GM10266 (cell line): Measurements from ENCODE around the gene STK17A.

Source experiments
- DNase-seq: peaks from one replicate; pipeline ENCODE4 v3.0.0; 2012; ENCODE audit errors: extremely low spot score
- CTCF ChIP-seq: IDR thresholded peaks from 2 replicates; pipeline ENCODE4 v1.5.1; 2012; ENCODE audit warnings: mild to moderate bottlenecking, low read depth; ENCODE audit not compliant: control insufficient read depth, insufficient read depth; ENCODE audit errors: missing control alignments

Gene STK17A

GRCh38 chr7:43636093-43636492 is 53.2 kb downstream of the STK17A start:
- DNase-seq: no peak
- no peak for TF ChIP-seq CTCF

GRCh38 chr7:43637114-43637806 is 54.4 kb downstream of the STK17A start:
- no peak for DNase-seq
- no peak for TF ChIP-seq CTCF

- DNase-seq: no peak
- TF ChIP-seq CTCF: no peak
Observed at GRCh38 chr7:43639858-43640491, 57.1 kb downstream of the STK17A start.

GRCh38 chr7:43640679-43641078 is 57.8 kb downstream of the STK17A start:
- TF ChIP-seq CTCF: no peak
- DNase-seq: no peak

- no peak for TF ChIP-seq CTCF
- no peak for DNase-seq
Observed at GRCh38 chr7:43642897-43643630, 60.2 kb downstream of the STK17A start.

- no peak for DNase-seq
- no peak for TF ChIP-seq CTCF
Observed at GRCh38 chr7:43643846-43644245, 60.9 kb downstream of the STK17A start.

- no peak for TF ChIP-seq CTCF
- DNase-seq: no peak
Observed at GRCh38 chr7:43645699-43646226, 62.9 kb downstream of the STK17A start.
